HG03558 (cell line): ENCODE data around the gene MCCD1.
"Not testable (repeated sequence)": the region's sequence is repeated elsewhere in the genome, so short reads cannot be mapped to it uniquely, and the experiment has no call there.

ENCODE experiments used
- ATAC-seq: cut with Tn5 transposase; IDR thresholded peaks from one replicate; pipeline ENCODE4 v1.9.1; 2021; ENCODE audit warnings: moderate number of reproducible peaks; ENCODE audit not compliant: unreplicated experiment; ENCODE audit errors: extremely low read depth

The MCCD1 gene

GRCh38 chr6:31541059-31541657 is 12.4 kb downstream of the MCCD1 start:
- ATAC-seq, result no peak

- ATAC-seq, result no peak
Measured at GRCh38 chr6:31541658-31542521, 13.1 kb downstream of the MCCD1 start, which contains the start of gene DDX39B. TSS of gene DDX39B (minus strand) at chr6:31542003. CDS start at chr6:31540532, 1,471 bp downstream.

- ATAC-seq, result no peak
Measured at GRCh38 chr6:31543639-31544038, 14.9 kb downstream of the MCCD1 start.

GRCh38 chr6:31544676-31545075 is 15.9 kb downstream of the MCCD1 start:
- no peak for ATAC-seq

GRCh38 chr6:31545291-31545690 is 16.5 kb downstream of the MCCD1 start:
- no peak for ATAC-seq

- peak; percentile 38 for ATAC-seq
Measured at GRCh38 chr6:31546339-31546957, 17.7 kb downstream of the MCCD1 start, which contains the start of gene ATP6V1G2. TSS of gene ATP6V1G2 (minus strand) at chr6:31546608. CDS start at chr6:31546559, 49 bp downstream.

- ATAC-seq, result no peak
Measured at GRCh38 chr6:31546958-31547726, 18.4 kb downstream of the MCCD1 start, which contains the start of gene NFKBIL1. TSS of gene NFKBIL1 (plus strand) at chr6:31547608. CDS start at chr6:31547695, 87 bp downstream.

GRCh38 chr6:31547727-31548543 is 19.2 kb downstream of the MCCD1 start:
- ATAC-seq, result no peak

- ATAC-seq, result no peak
Measured at GRCh38 chr6:31548544-31548873, 19.7 kb downstream of the MCCD1 start.

- ATAC-seq, result not testable (repeated sequence)
Measured at GRCh38 chr6:31551371-31551770, 22.6 kb downstream of the MCCD1 start.

GRCh38 chr6:31556307-31556706 is 27.5 kb downstream of the MCCD1 start:
- ATAC-seq, result no peak

- no peak for ATAC-seq
Measured at GRCh38 chr6:31557443-31558317, 28.9 kb downstream of the MCCD1 start.

GRCh38 chr6:31558318-31558625 is 29.5 kb downstream of the MCCD1 start:
- no peak for ATAC-seq

- ATAC-seq, result no peak
Measured at GRCh38 chr6:31558631-31559500, 30.1 kb downstream of the MCCD1 start.

- ATAC-seq, result no peak
Measured at GRCh38 chr6:31559606-31559957, 30.8 kb downstream of the MCCD1 start.

- peak; percentile 38 for ATAC-seq
Measured at GRCh38 chr6:31559958-31560696, 31.4 kb downstream of the MCCD1 start.

- no peak for ATAC-seq
Measured at GRCh38 chr6:31560697-31561058, 31.9 kb downstream of the MCCD1 start.
